ENCODE results near the gene PDE6C.

The PDE6C gene

GRCh38 chr10:93701866-93702209, 89.5 kb downstream of the PDE6C start:
- FAIRE-seq (no peak), DNase-seq (ENCODE audit: insufficient read length, low spot score) (no peak)

GRCh38 chr10:93702210-93703001, 90.1 kb downstream of the PDE6C start, which contains the start of gene FRA10AC1:
FRA10AC1 (minus strand) TSS chr10:93702592; CDS start chr10:93700106, 2,486 bp downstream.
- FAIRE-seq (peak; percentile 90), DNase-seq (ENCODE audit: insufficient read length, low spot score) (peak; percentile 61)

DNA sequence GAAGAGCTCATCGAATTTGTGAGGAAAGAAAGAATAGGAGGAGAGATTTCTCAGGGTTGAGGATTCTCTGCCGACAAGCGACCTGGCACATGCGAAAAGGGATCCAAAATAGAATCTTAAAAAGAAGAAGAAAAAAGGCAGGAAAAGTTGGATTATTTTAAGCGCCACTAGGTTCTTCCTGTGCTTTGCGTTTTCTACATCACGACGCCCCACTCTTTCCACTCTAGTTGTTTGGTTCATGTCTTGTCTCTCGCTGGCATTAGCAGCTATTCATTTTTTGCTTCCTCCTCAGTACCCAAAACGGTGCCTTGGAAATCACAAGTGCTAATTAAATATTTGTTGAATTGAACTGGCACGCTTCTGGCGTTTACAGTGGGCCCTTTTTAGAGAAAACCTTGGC, 90.7 kb downstream of the PDE6C start:
- DNase-seq (ENCODE audit: insufficient read length, low spot score) = no peak
- FAIRE-seq = no peak

DNA sequence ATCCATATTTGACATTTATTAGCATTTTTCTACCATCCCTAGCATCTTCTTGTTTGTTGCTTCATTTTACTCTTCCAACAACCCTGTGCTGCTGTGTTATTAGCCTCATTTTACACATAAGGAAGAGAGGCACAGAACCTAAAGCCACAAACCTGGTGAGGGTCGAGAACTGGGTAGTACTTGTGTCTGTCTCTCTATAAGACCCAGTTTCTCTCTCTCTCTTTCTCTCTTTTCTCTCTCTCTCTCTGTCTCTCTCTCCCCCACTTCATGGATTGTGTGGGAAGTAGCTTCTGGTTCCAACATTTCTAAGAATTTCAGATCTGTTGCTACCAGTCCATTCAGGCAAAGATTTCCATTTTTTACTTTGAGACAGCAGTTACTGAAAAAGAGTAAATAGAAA, 91.5 kb downstream of the PDE6C start:
- DNase-seq (ENCODE audit: insufficient read length, low spot score) = no peak
- FAIRE-seq = no peak

DNA sequence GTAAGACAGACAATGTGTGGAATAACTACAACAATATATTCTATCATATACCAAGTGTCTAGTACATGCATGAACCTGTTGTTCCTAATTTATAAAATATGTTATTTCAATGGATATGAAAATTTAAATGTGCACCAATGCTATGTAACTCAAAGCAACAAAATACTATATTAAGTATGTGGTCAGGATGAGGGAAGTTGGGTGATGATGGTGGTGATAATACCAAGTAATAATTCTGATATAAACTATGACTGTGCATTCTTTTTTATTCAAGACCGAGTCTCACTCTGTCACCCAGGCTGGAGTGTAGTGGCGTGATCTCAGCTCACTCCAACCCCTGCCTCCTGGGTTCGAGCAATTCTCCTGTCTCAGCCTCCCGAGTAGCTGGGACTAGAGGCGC, 92.1 kb downstream of the PDE6C start:
- no peak for FAIRE-seq
- no peak for DNase-seq (ENCODE audit: insufficient read length, low spot score)

- DNase-seq (ENCODE audit: insufficient read length, low spot score) (no peak), FAIRE-seq (no peak)
Observed at GRCh38 chr10:93707623-93708022, 95.3 kb downstream of the PDE6C start.

GRCh38 chr10:93710333-93710909, 98.1 kb downstream of the PDE6C start:
- FAIRE-seq (no peak), DNase-seq (ENCODE audit: insufficient read length, low spot score) (no peak)

DNA sequence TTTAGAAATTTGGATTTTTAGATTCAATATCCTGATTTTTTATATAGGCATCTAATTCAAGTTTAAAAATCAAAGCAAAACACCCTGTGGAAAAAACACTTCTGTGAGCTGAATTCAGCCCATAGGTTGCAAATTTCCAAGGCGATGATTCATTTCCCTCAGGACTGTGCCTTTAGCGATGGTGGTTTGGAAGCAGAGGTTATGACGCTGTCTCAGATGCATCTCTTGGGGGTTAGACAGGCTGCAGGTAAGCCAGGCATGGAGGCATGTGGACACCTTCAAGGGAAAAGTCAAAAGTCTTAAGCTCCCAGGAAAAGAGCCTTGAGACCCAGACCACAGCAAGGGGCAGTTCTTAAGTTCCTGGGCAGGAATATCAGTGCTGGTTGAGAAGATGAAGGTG, 99.6 kb downstream of the PDE6C start:
- DNase-seq (ENCODE audit: insufficient read length, low spot score) (no peak), FAIRE-seq (no peak)

DNA sequence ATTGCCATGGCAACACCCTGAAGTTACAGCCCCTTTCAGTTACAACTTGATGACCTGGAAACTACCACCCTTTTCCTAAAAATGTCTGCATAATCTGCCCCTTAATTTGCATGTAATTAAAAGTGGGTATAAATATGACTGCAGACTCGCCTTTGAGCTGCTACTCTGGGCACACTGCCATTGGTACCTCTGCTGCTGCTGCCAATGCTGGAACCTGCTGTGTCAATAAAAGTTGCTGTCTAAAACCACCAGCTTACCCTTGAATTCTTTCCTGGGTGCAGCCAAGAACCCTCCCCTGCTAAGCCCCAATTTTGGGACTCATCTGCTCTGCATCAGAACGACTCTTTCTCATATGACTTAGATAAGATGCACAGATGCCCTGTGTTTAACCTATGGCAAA, 100.3 kb downstream of the PDE6C start:
- FAIRE-seq (no peak), DNase-seq (ENCODE audit: insufficient read length, low spot score) (no peak)

DNA sequence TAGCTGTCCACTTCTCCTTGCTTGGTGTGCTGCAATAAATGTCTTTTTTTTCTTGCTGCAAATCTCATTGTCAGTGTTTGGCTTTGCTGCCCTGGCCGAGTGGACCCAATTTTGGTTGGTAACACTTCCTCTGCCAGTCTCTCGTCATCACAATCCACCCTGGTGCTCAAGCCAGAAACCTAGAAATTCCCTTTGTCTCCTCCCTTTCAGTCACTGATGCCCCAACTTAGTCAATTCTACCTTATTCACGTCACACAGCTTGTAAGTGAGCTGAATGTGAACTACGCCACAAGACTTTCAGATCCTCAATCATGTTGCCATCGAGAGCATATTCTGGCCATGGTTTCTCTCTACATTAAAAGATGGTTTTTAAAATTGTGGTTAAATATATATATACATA, 103.0 kb downstream of the PDE6C start:
- FAIRE-seq (peak; percentile 91), DNase-seq (ENCODE audit: insufficient read length, low spot score) (no peak)
